OCI-LY1 (cell line): ENCODE data around the gene IGSF3.
"Not testable (repeated sequence)": the region's sequence is repeated elsewhere in the genome, so short reads cannot be mapped to it uniquely, and the experiment has no call there.

Experiments
- H2AFZ ChIP-seq: fragments of 200-600 bp; sonication (generic), shearing (Covaris generic); 2 replicates; pipeline ENCODE4 v1.6.0; 2014; ENCODE audit warnings: antibody characterized with exemption, mild to moderate bottlenecking, low read length
- H3F3A ChIP-seq: fragments of 200-600 bp; sonication (generic), shearing (Covaris generic); 2 replicates; pipeline ENCODE4 v1.6.0; 2014; ENCODE audit warnings: mild to moderate bottlenecking, antibody characterized with exemption, low read length, moderate library complexity; ENCODE audit not compliant: insufficient read depth
- H3K27ac ChIP-seq: fragments of 200-600 bp; sonication (generic); 2 replicates; pipeline ENCODE4 v1.5.1; 2014; ENCODE audit warnings: low read length, mixed run types, mild to moderate bottlenecking, low read depth; ENCODE audit not compliant: poor library complexity, severe bottlenecking
- H3K27me3 ChIP-seq: fragments of 200-600 bp; sonication (generic); 2 replicates; pipeline ENCODE4 v1.6.0; 2014; ENCODE audit warnings: antibody characterized with exemption, mild to moderate bottlenecking, low read length, moderate library complexity; ENCODE audit not compliant: insufficient read depth
- H3K36me3 ChIP-seq: fragments of 200-600 bp; sonication (generic); 2 replicates; pipeline ENCODE4 v1.6.1; 2014; ENCODE audit warnings: mild to moderate bottlenecking, antibody characterized with exemption, low read length, moderate library complexity, mixed read lengths; ENCODE audit not compliant: insufficient read depth
- H3K4me1 ChIP-seq: fragments of 200-600 bp; sonication (generic); 2 replicates; pipeline ENCODE4 v1.5.1; 2014; ENCODE audit warnings: mild to moderate bottlenecking, low read length, moderate library complexity; ENCODE audit not compliant: insufficient read depth, severe bottlenecking
- H3K4me2 ChIP-seq: fragments of 200-600 bp; sonication (generic), shearing (Covaris generic); 2 replicates; pipeline ENCODE4 v1.6.1; 2014; ENCODE audit warnings: low read length
- H3K4me3 ChIP-seq: fragments of 200-600 bp; sonication (generic); 2 replicates; pipeline ENCODE4 v1.5.1; 2014; ENCODE audit warnings: low read length, low read depth, mild to moderate bottlenecking, mixed read lengths; ENCODE audit not compliant: poor library complexity, severe bottlenecking
- H3K79me2 ChIP-seq: fragments of 200-600 bp; shearing (Covaris generic); 2 replicates; pipeline ENCODE4 v1.6.1; 2016; ENCODE audit warnings: mixed run types, low read length, mixed read lengths; ENCODE audit not compliant: insufficient read depth
- H3K9ac ChIP-seq: fragments of 200-600 bp; sonication (generic), shearing (Covaris generic); 2 replicates; pipeline ENCODE4 v1.6.1; 2014; ENCODE audit warnings: mild to moderate bottlenecking, low read length, mixed read lengths
- H3K9me2 ChIP-seq: fragments of 200-600 bp; sonication (generic), shearing (Covaris generic); 2 replicates; pipeline ENCODE4 v1.6.1; 2014; ENCODE audit warnings: low read depth, mild to moderate bottlenecking, low read length, mixed read lengths
- H3K9me3 ChIP-seq: fragments of 200-600 bp; shearing (Covaris generic); 2 replicates; pipeline ENCODE4 v1.6.1; 2014; ENCODE audit warnings: low read length, mixed read lengths
- H4K20me1 ChIP-seq: fragments of 200-600 bp; sonication (generic), shearing (Covaris generic); 2 replicates; pipeline ENCODE4 v1.6.0; 2016; ENCODE audit warnings: mild to moderate bottlenecking, low read length; ENCODE audit not compliant: insufficient read depth
- CTCF ChIP-seq: fragments of 200-600 bp; sonication (generic), shearing (Covaris generic); IDR thresholded peaks from 2 replicates; pipeline ENCODE4 v1.5.1; 2017; ENCODE audit warnings: mild to moderate bottlenecking, antibody characterized with exemption, low read length, moderate library complexity, mixed read lengths
- EZH2 ChIP-seq: fragments of 200-600 bp; sonication (generic), shearing (Covaris generic); IDR thresholded peaks from 2 replicates; pipeline ENCODE4 v1.8.0; 2017; ENCODE audit warnings: borderline replicate concordance, mixed run types, mild to moderate bottlenecking, antibody characterized with exemption, low read length, moderate library complexity, mixed read lengths

IGSF3 gene

GRCh38 chr1:116565222-116565621, 102.3 kb downstream of the IGSF3 start:
- no peaks in the 10 kb centered on the region for H3K79me2 ChIP-seq
- no peaks in the 10 kb centered on the region for H3K9me2 ChIP-seq
- H3K4me3 ChIP-seq, result no peak overlapping the region
- TF ChIP-seq CTCF (no peak), EZH2 (no peak)
- H3K9me3 ChIP-seq, result no peaks in the 10 kb centered on the region
- H3K27ac ChIP-seq, result no peak overlapping the region
- no peaks in the 10 kb centered on the region for H4K20me1 ChIP-seq
- H3K27me3 ChIP-seq, result peaks cover 3% of the 10 kb centered on the region; the same call in 1 of the 2 replicates
- H3K4me1 ChIP-seq, result peaks cover 4% of the 10 kb centered on the region
- H3F3A ChIP-seq, result no peaks in the 10 kb centered on the region
- no peak overlapping the region for H2AFZ ChIP-seq
- H3K9ac ChIP-seq, result no peak overlapping the region
- H3K4me2 ChIP-seq, result no peak overlapping the region
- no peaks in the 10 kb centered on the region for H3K36me3 ChIP-seq

- H3K9me3 ChIP-seq, result no peaks in the 10 kb centered on the region
These were observed 103.1 kb downstream of the IGSF3 start for GRCh38 chr1:116564426-116564825.

GRCh38 chr1:116562465-116562864, 105.1 kb downstream of the IGSF3 start:
- H3K9me3 ChIP-seq, H3K36me3 ChIP-seq, H3K79me2 ChIP-seq, H3K9me2 ChIP-seq, H3K9ac ChIP-seq, H3K27ac ChIP-seq, H4K20me1 ChIP-seq, H3K4me1 ChIP-seq, H3F3A ChIP-seq, H3K27me3 ChIP-seq, H2AFZ ChIP-seq, H3K4me2 ChIP-seq, H3K4me3 ChIP-seq: not testable (repeated sequence)

More at GRCh38 chr1:116564426-116564825, 103.1 kb downstream of the IGSF3 start:
- Histone ChIP-seq H3K27ac (no peak overlapping the region), H4K20me1 (no peaks in the 10 kb centered on the region), H3K27me3 (peaks cover 3% of the 10 kb centered on the region; the same call in 1 of the 2 replicates), H3K4me2 (no peak overlapping the region), H2AFZ (no peak overlapping the region), H3K9ac (no peak overlapping the region), H3K4me3 (no peak overlapping the region), H3F3A (no peaks in the 10 kb centered on the region), H3K4me1 (no peaks in the 10 kb centered on the region), H3K9me2 (no peaks in the 10 kb centered on the region), H3K79me2 (no peaks in the 10 kb centered on the region), H3K36me3 (no peaks in the 10 kb centered on the region)
- no peak for TF ChIP-seq CTCF
- no peak for TF ChIP-seq EZH2

GRCh38 chr1:116561563-116561962, 106.0 kb downstream of the IGSF3 start:
- Histone ChIP-seq H3K36me3 (no peaks in the 10 kb centered on the region), H3K9me3 (no peaks in the 10 kb centered on the region), H4K20me1 (no peaks in the 10 kb centered on the region), H3K27ac (no peak overlapping the region), H3K9me2 (no peaks in the 10 kb centered on the region), H3K27me3 (peaks cover 3% of the 10 kb centered on the region; the same call in 1 of the 2 replicates), H3K4me2 (no peak overlapping the region), H3F3A (no peaks in the 10 kb centered on the region), H3K4me1 (no peaks in the 10 kb centered on the region), H3K79me2 (no peaks in the 10 kb centered on the region), H2AFZ (no peak overlapping the region), H3K4me3 (no peak overlapping the region), H3K9ac (no peak overlapping the region)
- TF ChIP-seq EZH2 (no peak), CTCF (no peak)
